ENCODE results near the gene RIPK1. TPM values are rescaled to one million over a fixed set of nuclear protein-coding genes. Genes with fewer than 3 reads are reported as not detected.
A peak's percentile ranks its signal among the peaks of the same experiment; 100 is the strongest.

Gene RIPK1
- total and polyA plus RNA-seq, 9 of the 15 experiments (the other 6 are each of a cell fraction or from before 2014, with no cell fraction given) = 3.8 to 24.9 (median 17.7) TPM

- peak; percentile 45; the same call in 1 of the 2 replicates for TF ChIP-seq HNRNPL (IDR thresholded peaks at IDR 0.05; ENCODE audit: low read depth, low read length)
- TF ChIP-seq BRD4 (IDR thresholded peaks at IDR 0.05) = no peak
- TF ChIP-seq SMC3 (conservative IDR thresholded peaks at IDR 0.05; ENCODE audit: insufficient read depth, low read depth, low read length) = peak; percentile 8; the same call in 1 of the 2 replicates
- no peak for TF ChIP-seq SRF (CRISPR knock-in tag; IDR thresholded peaks at IDR 0.05)
- TF ChIP-seq ZC3H8 (IDR thresholded peaks at IDR 0.05) = no peak
- peak; percentile 58; the same call in 1 of the 2 replicates for TF ChIP-seq ATF2 (CRISPR knock-in tag; IDR thresholded peaks at IDR 0.05)
- no peak for TF ChIP-seq ZBTB12 (CRISPR knock-in tag; IDR thresholded peaks at IDR 0.05)
- TF ChIP-seq GTF2B (IDR thresholded peaks at IDR 0.05; ENCODE audit: extremely low read depth, insufficient read length) = no peak
- TF ChIP-seq SMAD1 (IDR thresholded peaks at IDR 0.05; ENCODE audit: low read depth, low read length, partially characterized antibody) = no peak
- no peak for TF ChIP-seq HLTF (IDR thresholded peaks at IDR 0.05)
- TF ChIP-seq ZEB2 (IDR thresholded peaks at IDR 0.05) = no peak
- TF ChIP-seq CCAR2 (IDR thresholded peaks at IDR 0.05; ENCODE audit: low read depth, low read length) = no peak
- TF ChIP-seq KDM4B (IDR thresholded peaks at IDR 0.05; ENCODE audit: borderline replicate concordance in 2 of 2, low read depth in 1 of 2) = 0 out of 4 replicates have a peak, but pooled peaks of 1 of the 2 experiments have one; percentile 23
- no peak for TF ChIP-seq NCOA1 (IDR thresholded peaks at IDR 0.05; ENCODE audit: low read depth)
- TF ChIP-seq GABPB1 (CRISPR knock-in tag; IDR thresholded peaks at IDR 0.05) = peak; percentile 55
- no peak for TF ChIP-seq ZNF785 (CRISPR knock-in tag; IDR thresholded peaks at IDR 0.05)
- no peak for TF ChIP-seq POLR2H (tag; IDR thresholded peaks at IDR 0.05; ENCODE audit: low read depth)
- TF ChIP-seq FUS (optimal IDR thresholded peaks at IDR 0.05; ENCODE audit: low read depth, low read length) = peak; percentile 62
- TF ChIP-seq KHSRP (IDR thresholded peaks at IDR 0.05) = no peak
- TF ChIP-seq SP1 (CRISPR knock-in tag; IDR thresholded peaks at IDR 0.05) = peak; percentile 99
- TF ChIP-seq RFX1 (IDR thresholded peaks at IDR 0.05) = peak; percentile 77
- no peak for TF ChIP-seq ZNF507 (tag; conservative IDR thresholded peaks at IDR 0.05)
- peak; percentile 97 for TF ChIP-seq RBBP5 (IDR thresholded peaks at IDR 0.05; ENCODE audit: borderline replicate concordance, insufficient read depth, low read length, poor library complexity, severe bottlenecking)
Observed at GRCh38 chr6:3118353-3119039, 50.2 kb downstream of the RIPK1 start, which contains the start of gene BPHL (continued).
